B cell (primary cell): ENCODE measurements around the gene SEM1.

ENCODE experiments used
- EZH2 ChIP-seq: IDR thresholded peaks from 2 replicates; pipeline ENCODE4 v1.6.1; 2012; ENCODE audit warnings: borderline replicate concordance, low read depth, mild to moderate bottlenecking, moderate library complexity, low read length; ENCODE audit not compliant: insufficient read depth, poor library complexity, severe bottlenecking
- TF ChIP-seq, protein P1 (sequence below): fragments of 200-600 bp; IDR thresholded peaks from one replicate; pipeline ENCODE4 v1.8.0; 2022; ENCODE audit warnings: antibody characterized with exemption, mild to moderate bottlenecking

DNA sequence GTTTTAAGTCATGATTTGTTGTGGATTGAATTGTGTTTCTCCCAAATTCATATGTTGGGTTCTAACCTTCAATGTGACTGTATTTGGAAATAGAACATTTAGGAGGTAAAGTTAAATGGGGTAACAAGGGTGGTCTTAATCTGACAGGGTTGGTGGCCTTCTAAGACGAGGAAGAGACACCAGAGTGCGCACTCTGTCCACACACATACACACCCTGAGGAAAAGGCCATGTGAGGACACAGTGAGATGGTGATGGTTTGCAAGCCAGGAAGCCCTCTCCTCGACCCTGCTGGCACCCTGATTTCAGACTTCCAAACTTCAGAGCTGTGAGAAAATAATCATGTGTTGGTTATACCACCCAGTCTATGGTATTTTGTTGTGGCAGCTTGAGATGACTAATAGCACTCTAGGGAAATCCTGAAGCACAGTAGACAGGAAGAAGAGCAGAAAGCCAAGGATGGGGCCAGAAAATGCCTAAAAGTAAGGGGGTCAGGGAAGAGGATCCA, 28.0 kb upstream of the SEM1 start:
- TF ChIP-seq, protein P1, sequence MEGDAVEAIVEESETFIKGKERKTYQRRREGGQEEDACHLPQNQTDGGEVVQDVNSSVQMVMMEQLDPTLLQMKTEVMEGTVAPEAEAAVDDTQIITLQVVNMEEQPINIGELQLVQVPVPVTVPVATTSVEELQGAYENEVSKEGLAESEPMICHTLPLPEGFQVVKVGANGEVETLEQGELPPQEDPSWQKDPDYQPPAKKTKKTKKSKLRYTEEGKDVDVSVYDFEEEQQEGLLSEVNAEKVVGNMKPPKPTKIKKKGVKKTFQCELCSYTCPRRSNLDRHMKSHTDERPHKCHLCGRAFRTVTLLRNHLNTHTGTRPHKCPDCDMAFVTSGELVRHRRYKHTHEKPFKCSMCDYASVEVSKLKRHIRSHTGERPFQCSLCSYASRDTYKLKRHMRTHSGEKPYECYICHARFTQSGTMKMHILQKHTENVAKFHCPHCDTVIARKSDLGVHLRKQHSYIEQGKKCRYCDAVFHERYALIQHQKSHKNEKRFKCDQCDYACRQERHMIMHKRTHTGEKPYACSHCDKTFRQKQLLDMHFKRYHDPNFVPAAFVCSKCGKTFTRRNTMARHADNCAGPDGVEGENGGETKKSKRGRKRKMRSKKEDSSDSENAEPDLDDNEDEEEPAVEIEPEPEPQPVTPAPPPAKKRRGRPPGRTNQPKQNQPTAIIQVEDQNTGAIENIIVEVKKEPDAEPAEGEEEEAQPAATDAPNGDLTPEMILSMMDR, result no peak
- no peak for TF ChIP-seq EZH2
